GM23338 (cell line): ENCODE results near the gene SLC25A17. TPM values are rescaled to one million over a fixed set of nuclear protein-coding genes. Genes with fewer than 3 reads are reported as not detected.

Experiments
- ATAC-seq: fragments of 200-7000 bp; cut with Tn5 transposase; 3 replicates; pipeline ENCODE4 v1.9.1; 2020
- DNase-seq: peaks from one replicate; pipeline ENCODE4 v3.0.0-alpha.2; 2015; ENCODE audit warnings: low spot score
- H2AFZ ChIP-seq: fragments of 200-600 bp; sonication (generic); 2 replicates; pipeline ENCODE4 v1.8.0; 2016; ENCODE audit warnings: antibody characterized with exemption, mild to moderate bottlenecking, moderate library complexity
- H3F3A ChIP-seq: fragments of 200-600 bp; sonication (generic); replicated peaks from 2 replicates; pipeline ENCODE4 v1.8.0; 2017; ENCODE audit warnings: antibody characterized with exemption, mixed run types, low read depth
- H3K27ac ChIP-seq: fragments of 200-600 bp; sonication (generic); 2 replicates; pipeline ENCODE4 v1.6.1; 2016; ENCODE audit warnings: low read depth
- H3K27me3 ChIP-seq: fragments of 200-600 bp; sonication (generic); 2 replicates; pipeline ENCODE4 v1.8.0; 2016; ENCODE audit warnings: mild to moderate bottlenecking, mixed run types, moderate library complexity; ENCODE audit not compliant: insufficient read depth
- H3K36me3 ChIP-seq: fragments of 200-600 bp; sonication (generic); 2 replicates; pipeline ENCODE4 v1.8.0; 2016; ENCODE audit warnings: mild to moderate bottlenecking; ENCODE audit not compliant: insufficient read depth
- H3K4me1 ChIP-seq: fragments of 200-600 bp; sonication (generic); 2 replicates; pipeline ENCODE4 v1.8.0; 2016; ENCODE audit warnings: mild to moderate bottlenecking, moderate library complexity; ENCODE audit not compliant: insufficient read depth
- H3K4me2 ChIP-seq: fragments of 200-600 bp; sonication (generic); 2 replicates; pipeline ENCODE4 v1.7.1; 2017; ENCODE audit warnings: mixed run types
- H3K4me3 ChIP-seq: fragments of 200-600 bp; sonication (generic); 2 replicates; pipeline ENCODE4 v1.6.1; 2016; ENCODE audit warnings: mixed run types
- H3K79me2 ChIP-seq: fragments of 200-600 bp; sonication (generic); replicated peaks from 2 replicates; pipeline ENCODE4 v1.8.0; 2017; ENCODE audit warnings: mild to moderate bottlenecking; ENCODE audit not compliant: insufficient read depth
- H3K9me2 ChIP-seq: fragments of 200-600 bp; sonication (generic); 2 replicates; pipeline ENCODE4 v1.8.0; 2017; ENCODE audit not compliant: insufficient read depth
- H4K20me1 ChIP-seq: fragments of 200-600 bp; sonication (generic); replicated peaks from 2 replicates; pipeline ENCODE4 v1.8.0; 2017; ENCODE audit warnings: mild to moderate bottlenecking; ENCODE audit not compliant: insufficient read depth
- H3K27ac Mint-ChIP-seq: 2 replicates; pipeline ENCODE4 v1.8.0; 2020; ENCODE audit warnings: inconsistent platforms, mild to moderate bottlenecking, moderate library complexity, mixed read lengths
- H3K27me3 Mint-ChIP-seq: 3 replicates; pipeline ENCODE4 v1.8.0; 2022; ENCODE audit warnings: low read depth, mild to moderate bottlenecking, moderate library complexity, mixed read lengths, inconsistent platforms; ENCODE audit not compliant: insufficient read depth, poor library complexity
- H3K36me3 Mint-ChIP-seq: 3 replicates; pipeline ENCODE4 v1.8.0; 2021; ENCODE audit warnings: low read depth, mild to moderate bottlenecking, inconsistent platforms, moderate library complexity, mixed read lengths
- H3K4me1 Mint-ChIP-seq: 3 replicates; pipeline ENCODE4 v1.8.0; 2020; ENCODE audit warnings: mild to moderate bottlenecking, inconsistent platforms, mixed read lengths
- H3K4me3 Mint-ChIP-seq: 3 replicates; pipeline ENCODE4 v1.8.0; 2021; ENCODE audit warnings: moderate library complexity, mild to moderate bottlenecking, inconsistent platforms, mixed read lengths
- H3K9me3 Mint-ChIP-seq: 3 replicates; pipeline ENCODE4 v1.8.0; 2020; ENCODE audit warnings: moderate library complexity, mild to moderate bottlenecking, inconsistent platforms, mixed read lengths
- CTCF ChIP-seq, 2 experiments: fragments of 200-600 bp in 1 of 2; sonication (generic) in 1 of 2; conservative IDR thresholded peaks; 2 replicates each; pipeline versions ENCODE4 v1.5.1 to v1.6.1; 2016 to 2017; ENCODE audit warnings: antibody characterized with exemption in 2 of 2, low read depth in 2 of 2, mild to moderate bottlenecking in 2 of 2, moderate library complexity in 1 of 2
- ETS1 ChIP-seq: IDR thresholded peaks from 2 replicates; pipeline ENCODE4 v1.6.1; 2016; ENCODE audit warnings: antibody characterized with exemption
- EZH2 ChIP-seq: fragments of 200-600 bp; sonication (generic); IDR thresholded peaks from one replicate; pipeline ENCODE4 v1.8.0; 2017; ENCODE audit warnings: antibody characterized with exemption, mild to moderate bottlenecking, low read depth; ENCODE audit not compliant: unreplicated experiment
- POLR2AphosphoS5 ChIP-seq: IDR thresholded peaks from 2 replicates; pipeline ENCODE4 v1.6.1; 2016; ENCODE audit warnings: antibody characterized with exemption, low read depth
- ZNF114 ChIP-seq: fragments of 250-450 bp; sonication (Bioruptor Pico); IDR thresholded peaks from 2 replicates; pipeline ENCODE4 v1.5.0; 2020; ENCODE audit warnings: mild to moderate bottlenecking, moderate library complexity
- ZNF462 ChIP-seq: fragments of 250-450 bp; sonication (Bioruptor Pico); IDR thresholded peaks from 2 replicates; pipeline ENCODE4 v1.5.0; 2020; ENCODE audit warnings: mild to moderate bottlenecking, moderate library complexity
- polyA plus RNA-seq: library from polyadenylated mRNA; unstranded; fragments of >200 nt; fragmentation: Nextera tagmentation; extraction: Ambion mirVana; gene quantifications from 2 replicates; pipeline ENCODE4 v1.2.1, GENCODE V29; 2016
- total RNA-seq: library from RNA; depleted of rRNA; stranded (reverse); fragments of >200 nt; shearing (Covaris generic); gene quantifications from 2 replicates; pipeline ENCODE4 v1.2.3, GENCODE V29; 2014

The SLC25A17 gene
- total and polyA plus RNA-seq, 2 experiments from 2014 or later, result 35.4 to 43.6 TPM

- TF ChIP-seq ZNF462 (CRISPR knock-in tag) (no peak), EZH2 (no peak)
Observed at GRCh38 chr22:40805239-40805638, 13.9 kb downstream of the SLC25A17 start (continued).

GRCh38 chr22:40803321-40803720 lies 15.8 kb downstream of the SLC25A17 start:
- no peak overlapping the region for H3K27ac ChIP-seq
- H3K4me1 ChIP-seq, result no peaks in the 10 kb centered on the region
- DNase-seq, result no peak
- no peak overlapping the region for H3K4me3 ChIP-seq
- no peak overlapping the region for H3K4me2 ChIP-seq
- TF ChIP-seq ETS1 (no peak), CTCF (conservative IDR thresholded peaks at IDR 0.05; ENCODE audit: low read depth in 2 of 2) (no peak), EZH2 (no peak), ZNF114 (no peak), POLR2AphosphoS5 (no peak)
- H3F3A ChIP-seq, result no peaks in the 10 kb centered on the region; the same call in 1 of the 2 replicates
- ATAC-seq, result no peak
- H3K27ac Mint-ChIP-seq, result no peak overlapping the region
- H3K36me3 Mint-ChIP-seq, result peaks cover 6% of the 10 kb centered on the region
- peaks cover 74% of the 10 kb centered on the region for H3K79me2 ChIP-seq
- no peaks in the 10 kb centered on the region for H3K9me2 ChIP-seq
- no peaks in the 10 kb centered on the region for H3K36me3 ChIP-seq
- no peak overlapping the region for H2AFZ ChIP-seq
- H3K4me3 Mint-ChIP-seq, result no peak overlapping the region
- peaks cover 20% of the 10 kb centered on the region; the same call in 1 of the 2 replicates for H4K20me1 ChIP-seq
- H3K27me3 Mint-ChIP-seq, result no peaks in the 10 kb centered on the region
- H3K9me3 Mint-ChIP-seq, result no peaks in the 10 kb centered on the region
- H3K27me3 ChIP-seq, result no peaks in the 10 kb centered on the region
- H3K4me1 Mint-ChIP-seq, result no peaks in the 10 kb centered on the region
